OCI-LY1 (cell line): ENCODE results near the gene RIN3.

Experiments
- H2AFZ ChIP-seq: fragments of 200-600 bp; sonication (generic), shearing (Covaris generic); 2 replicates; pipeline ENCODE4 v1.6.0; 2014; ENCODE audit warnings: antibody characterized with exemption, mild to moderate bottlenecking, low read length
- H3F3A ChIP-seq: fragments of 200-600 bp; sonication (generic), shearing (Covaris generic); 2 replicates; pipeline ENCODE4 v1.6.0; 2014; ENCODE audit warnings: mild to moderate bottlenecking, antibody characterized with exemption, low read length, moderate library complexity; ENCODE audit not compliant: insufficient read depth
- H3K27ac ChIP-seq: fragments of 200-600 bp; sonication (generic); 2 replicates; pipeline ENCODE4 v1.5.1; 2014; ENCODE audit warnings: low read length, mixed run types, mild to moderate bottlenecking, low read depth; ENCODE audit not compliant: poor library complexity, severe bottlenecking
- H3K27me3 ChIP-seq: fragments of 200-600 bp; sonication (generic); 2 replicates; pipeline ENCODE4 v1.6.0; 2014; ENCODE audit warnings: antibody characterized with exemption, mild to moderate bottlenecking, low read length, moderate library complexity; ENCODE audit not compliant: insufficient read depth
- H3K36me3 ChIP-seq: fragments of 200-600 bp; sonication (generic); 2 replicates; pipeline ENCODE4 v1.6.1; 2014; ENCODE audit warnings: mild to moderate bottlenecking, antibody characterized with exemption, low read length, moderate library complexity, mixed read lengths; ENCODE audit not compliant: insufficient read depth
- H3K4me1 ChIP-seq: fragments of 200-600 bp; sonication (generic); 2 replicates; pipeline ENCODE4 v1.5.1; 2014; ENCODE audit warnings: mild to moderate bottlenecking, low read length, moderate library complexity; ENCODE audit not compliant: insufficient read depth, severe bottlenecking
- H3K4me2 ChIP-seq: fragments of 200-600 bp; sonication (generic), shearing (Covaris generic); 2 replicates; pipeline ENCODE4 v1.6.1; 2014; ENCODE audit warnings: low read length
- H3K4me3 ChIP-seq: fragments of 200-600 bp; sonication (generic); 2 replicates; pipeline ENCODE4 v1.5.1; 2014; ENCODE audit warnings: low read length, low read depth, mild to moderate bottlenecking, mixed read lengths; ENCODE audit not compliant: poor library complexity, severe bottlenecking
- H3K79me2 ChIP-seq: fragments of 200-600 bp; shearing (Covaris generic); 2 replicates; pipeline ENCODE4 v1.6.1; 2016; ENCODE audit warnings: mixed run types, low read length, mixed read lengths; ENCODE audit not compliant: insufficient read depth
- H3K9ac ChIP-seq: fragments of 200-600 bp; sonication (generic), shearing (Covaris generic); 2 replicates; pipeline ENCODE4 v1.6.1; 2014; ENCODE audit warnings: mild to moderate bottlenecking, low read length, mixed read lengths
- H3K9me2 ChIP-seq: fragments of 200-600 bp; sonication (generic), shearing (Covaris generic); 2 replicates; pipeline ENCODE4 v1.6.1; 2014; ENCODE audit warnings: low read depth, mild to moderate bottlenecking, low read length, mixed read lengths
- H3K9me3 ChIP-seq: fragments of 200-600 bp; shearing (Covaris generic); 2 replicates; pipeline ENCODE4 v1.6.1; 2014; ENCODE audit warnings: low read length, mixed read lengths
- H4K20me1 ChIP-seq: fragments of 200-600 bp; sonication (generic), shearing (Covaris generic); 2 replicates; pipeline ENCODE4 v1.6.0; 2016; ENCODE audit warnings: mild to moderate bottlenecking, low read length; ENCODE audit not compliant: insufficient read depth
- CTCF ChIP-seq: fragments of 200-600 bp; sonication (generic), shearing (Covaris generic); IDR thresholded peaks from 2 replicates; pipeline ENCODE4 v1.5.1; 2017; ENCODE audit warnings: mild to moderate bottlenecking, antibody characterized with exemption, low read length, moderate library complexity, mixed read lengths
- EZH2 ChIP-seq: fragments of 200-600 bp; sonication (generic), shearing (Covaris generic); IDR thresholded peaks from 2 replicates; pipeline ENCODE4 v1.8.0; 2017; ENCODE audit warnings: borderline replicate concordance, mixed run types, mild to moderate bottlenecking, antibody characterized with exemption, low read length, moderate library complexity, mixed read lengths

Gene RIN3

GRCh38 chr14:92555465-92556111, 42.0 kb downstream of the RIN3 start:
- Histone ChIP-seq H3K36me3 (no peaks in the 10 kb centered on the region), H3K9me2 (no peaks in the 10 kb centered on the region), H3K4me1 (peaks cover 10% of the 10 kb centered on the region), H3K4me2 (no peak overlapping the region), H3K79me2 (no peaks in the 10 kb centered on the region), H2AFZ (no peak overlapping the region), H3K27ac (no peak overlapping the region), H3K9me3 (no peaks in the 10 kb centered on the region), H4K20me1 (no peaks in the 10 kb centered on the region), H3F3A (no peaks in the 10 kb centered on the region), H3K9ac (no peak overlapping the region), H3K27me3 (no peaks in the 10 kb centered on the region), H3K4me3 (no peak overlapping the region)
- TF ChIP-seq CTCF (no peak), EZH2 (no peak)

GRCh38 chr14:92556255-92556741, 42.7 kb downstream of the RIN3 start:
- Histone ChIP-seq H3K36me3 (no peaks in the 10 kb centered on the region), H3K9me2 (no peaks in the 10 kb centered on the region), H4K20me1 (no peaks in the 10 kb centered on the region), H3K79me2 (no peaks in the 10 kb centered on the region), H3F3A (no peaks in the 10 kb centered on the region), H2AFZ (no peak overlapping the region), H3K27ac (no peak overlapping the region), H3K4me3 (no peak overlapping the region), H3K9ac (no peak overlapping the region), H3K9me3 (no peaks in the 10 kb centered on the region), H3K27me3 (no peaks in the 10 kb centered on the region), H3K4me1 (peaks cover 6% of the 10 kb centered on the region), H3K4me2 (no peak overlapping the region)
- TF ChIP-seq EZH2 (no peak), CTCF (no peak)

- TF ChIP-seq EZH2 (no peak), CTCF (no peak)
- no peaks in the 10 kb centered on the region for H3K4me1 ChIP-seq
- H3K36me3 ChIP-seq = no peaks in the 10 kb centered on the region
- no peaks in the 10 kb centered on the region for H3K9me3 ChIP-seq
- no peak overlapping the region for H3K4me3 ChIP-seq
- no peak overlapping the region for H3K9ac ChIP-seq
- no peaks in the 10 kb centered on the region for H3F3A ChIP-seq
- H3K27ac ChIP-seq = no peak overlapping the region
- no peaks in the 10 kb centered on the region for H3K9me2 ChIP-seq
- no peaks in the 10 kb centered on the region for H4K20me1 ChIP-seq
- no peaks in the 10 kb centered on the region for H3K79me2 ChIP-seq
- H2AFZ ChIP-seq = no peak overlapping the region
- H3K27me3 ChIP-seq = no peaks in the 10 kb centered on the region
- no peak overlapping the region for H3K4me2 ChIP-seq
Observed at GRCh38 chr14:92556863-92557543, 43.4 kb downstream of the RIN3 start.
